Cardiac fibroblast (primary cell): ENCODE data around the gene MMP14.

ENCODE experiments used
- DNase-seq, 2 donors: peaks; one replicate each; pipeline versions ENCODE4 v3.0.0 to v3.0.0-alpha.2; 2010; ENCODE audit warnings: low read depth in 2 of 2
- H3K4me3 ChIP-seq, 2 donors: replicated peaks in 1 of 2; 1 replicate in 1 of 2; 2 replicates in 1 of 2; pipeline ENCODE4 v1.5.1; 2011; ENCODE audit warnings: low read depth in 2 of 2, low read length in 2 of 2, mild to moderate bottlenecking in 2 of 2, moderate library complexity in 1 of 2
- TF ChIP-seq, protein P1 (sequence below): IDR thresholded peaks from one replicate; pipeline ENCODE4 v1.5.1; 2011; ENCODE audit warnings: low read depth, mild to moderate bottlenecking, low read length, inconsistent platforms

Gene MMP14

DNA sequence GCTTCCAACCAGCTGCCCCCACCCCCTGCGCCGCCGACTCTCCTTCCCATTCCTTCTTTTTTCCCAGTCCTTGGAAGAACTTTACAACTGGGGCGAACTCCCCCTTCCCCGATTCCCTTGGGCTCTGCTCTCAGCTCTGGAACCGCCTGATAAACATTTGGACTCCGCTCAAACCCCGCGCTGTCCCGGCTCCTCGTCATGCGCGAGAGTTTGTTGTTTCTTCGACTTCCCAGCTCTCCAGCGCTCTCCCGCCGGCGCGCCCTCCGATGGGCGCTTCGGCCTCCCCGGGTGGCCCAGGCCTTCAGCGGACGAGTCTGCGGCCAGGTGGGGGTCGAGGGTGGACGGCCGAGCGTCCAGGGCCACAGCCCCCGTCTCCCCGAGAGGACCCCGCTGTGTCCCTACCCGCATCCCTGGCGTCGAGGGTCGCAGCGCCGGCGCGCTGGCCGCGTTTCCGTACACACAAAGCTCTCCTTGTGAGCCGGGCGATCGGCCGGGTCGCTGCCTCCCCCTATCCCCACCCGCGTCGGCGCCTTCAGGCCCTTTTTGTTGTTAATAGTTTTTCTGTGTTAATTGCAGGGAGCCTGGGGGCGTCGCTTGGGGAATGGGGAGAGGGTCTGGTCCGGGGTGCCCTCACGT, 847 bp downstream of the MMP14 start:
- TF ChIP-seq, protein P1, sequence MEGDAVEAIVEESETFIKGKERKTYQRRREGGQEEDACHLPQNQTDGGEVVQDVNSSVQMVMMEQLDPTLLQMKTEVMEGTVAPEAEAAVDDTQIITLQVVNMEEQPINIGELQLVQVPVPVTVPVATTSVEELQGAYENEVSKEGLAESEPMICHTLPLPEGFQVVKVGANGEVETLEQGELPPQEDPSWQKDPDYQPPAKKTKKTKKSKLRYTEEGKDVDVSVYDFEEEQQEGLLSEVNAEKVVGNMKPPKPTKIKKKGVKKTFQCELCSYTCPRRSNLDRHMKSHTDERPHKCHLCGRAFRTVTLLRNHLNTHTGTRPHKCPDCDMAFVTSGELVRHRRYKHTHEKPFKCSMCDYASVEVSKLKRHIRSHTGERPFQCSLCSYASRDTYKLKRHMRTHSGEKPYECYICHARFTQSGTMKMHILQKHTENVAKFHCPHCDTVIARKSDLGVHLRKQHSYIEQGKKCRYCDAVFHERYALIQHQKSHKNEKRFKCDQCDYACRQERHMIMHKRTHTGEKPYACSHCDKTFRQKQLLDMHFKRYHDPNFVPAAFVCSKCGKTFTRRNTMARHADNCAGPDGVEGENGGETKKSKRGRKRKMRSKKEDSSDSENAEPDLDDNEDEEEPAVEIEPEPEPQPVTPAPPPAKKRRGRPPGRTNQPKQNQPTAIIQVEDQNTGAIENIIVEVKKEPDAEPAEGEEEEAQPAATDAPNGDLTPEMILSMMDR: no peak
- H3K4me3 ChIP-seq: peak overlapping the region; percentile 91 to 94
- DNase-seq: peak; percentile 61 to 64

DNA sequence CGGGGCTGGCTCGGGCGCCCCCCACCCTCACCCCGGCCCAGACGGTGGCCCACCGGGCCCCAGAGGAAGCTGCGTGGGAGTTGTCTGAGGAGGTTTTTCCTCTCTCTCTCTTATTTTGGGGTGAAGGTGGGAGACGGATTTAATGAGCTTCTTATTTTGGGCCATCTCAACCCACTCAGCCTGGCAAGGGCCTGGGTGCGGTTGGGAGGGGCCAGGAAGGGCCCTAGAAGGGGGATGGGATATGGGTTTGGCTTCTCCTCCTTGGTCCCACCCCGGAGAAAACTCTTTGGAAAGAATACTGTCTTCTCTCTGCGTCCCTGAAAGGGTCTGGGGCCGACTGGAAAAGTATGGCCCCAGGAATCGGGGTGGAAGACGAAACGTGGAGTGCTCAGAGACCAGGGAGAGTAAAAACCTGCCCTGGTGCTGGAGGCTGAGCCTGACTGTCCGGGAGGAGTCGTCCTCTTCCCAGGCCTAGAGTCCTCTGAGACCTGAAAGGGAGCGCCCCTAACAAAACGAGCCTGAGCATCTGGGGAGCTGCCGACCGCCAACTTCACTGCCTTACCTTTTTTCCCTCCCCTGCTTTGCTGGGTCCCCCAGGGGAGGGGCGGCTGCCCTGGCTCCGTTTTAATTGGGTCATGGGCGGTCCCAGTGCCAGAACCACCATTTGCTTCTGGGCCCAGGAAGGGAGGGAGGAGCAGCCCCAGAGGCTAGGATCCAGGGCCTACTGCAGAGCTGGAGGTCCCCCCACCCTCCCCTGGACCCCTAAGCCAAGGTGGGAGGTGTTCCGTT, 1.6 kb downstream of the MMP14 start:
- H3K4me3 ChIP-seq: peak overlapping the region; percentile 91 to 94
- TF ChIP-seq, protein P1: no peak
- DNase-seq: peak; percentile 57 to 80

- TF ChIP-seq, protein P1: no peak
- H3K4me3 ChIP-seq: peak overlapping the region; percentile 91 to 94
- DNase-seq: peak; percentile 67 to 73
Measured at GRCh38 chr14:22838631-22839041, 2.3 kb downstream of the MMP14 start.

- DNase-seq: peak; percentile 65 to 71
- peak overlapping the region; percentile 91 to 94 for H3K4me3 ChIP-seq
Measured at GRCh38 chr14:22839159-22839779, 2.9 kb downstream of the MMP14 start.

GRCh38 chr14:22841311-22841710, 4.9 kb downstream of the MMP14 start:
- no peak for DNase-seq
- no peak overlapping the region for H3K4me3 ChIP-seq
- TF ChIP-seq, protein P1: no peak

More at GRCh38 chr14:22839159-22839779, 2.9 kb downstream of the MMP14 start:
- TF ChIP-seq, protein P1: no peak

GRCh38 chr14:22841769-22842168, 5.4 kb downstream of the MMP14 start:
- H3K4me3 ChIP-seq: no peak overlapping the region

More at GRCh38 chr14:22841769-22842168, 5.4 kb downstream of the MMP14 start:
- no peak for DNase-seq
- TF ChIP-seq, protein P1: no peak
